Mesenchymal stem cell (in vitro differentiated cells and primary cell): ENCODE measurements around the gene TUBA4A.

Source experiments
- DNase-seq: peaks from one replicate; pipeline ENCODE4 v3.0.0-alpha.2; 2013
- H2AFZ ChIP-seq: one replicate; pipeline ENCODE4 v1.6.1; 2013; ENCODE audit warnings: low read depth, mild to moderate bottlenecking, control low read depth, inconsistent platforms, low read length, moderate library complexity
- H2AK5ac ChIP-seq: 2 replicates; pipeline ENCODE4 v1.6.1; 2013; ENCODE audit warnings: low read length, moderate library complexity, mild to moderate bottlenecking, inconsistent platforms; ENCODE audit not compliant: severe bottlenecking
- H2BK120ac ChIP-seq: one replicate; pipeline ENCODE4 v1.6.1; 2013; ENCODE audit warnings: low read depth, mild to moderate bottlenecking, inconsistent platforms, low read length, moderate library complexity
- H2BK12ac ChIP-seq, 2 experiments: one replicate each; pipeline ENCODE4 v1.6.1; 2013; ENCODE audit warnings: inconsistent platforms in 2 of 2, low read length in 2 of 2, mild to moderate bottlenecking in 2 of 2, moderate library complexity in 2 of 2, control low read depth in 1 of 2
- H2BK15ac ChIP-seq: one replicate; pipeline ENCODE4 v1.6.1; 2013; ENCODE audit warnings: mild to moderate bottlenecking, low read depth, inconsistent platforms; ENCODE audit not compliant: poor library complexity, severe bottlenecking
- H2BK5ac ChIP-seq: 2 replicates; pipeline ENCODE4 v1.6.1; 2013; ENCODE audit warnings: low read depth, mild to moderate bottlenecking, low read length, control low read depth, inconsistent platforms; ENCODE audit not compliant: poor library complexity, severe bottlenecking
- H3K14ac ChIP-seq, 2 experiments: one replicate each; pipeline ENCODE4 v1.6.1; 2013; ENCODE audit warnings: inconsistent platforms in 2 of 2, low read length in 2 of 2, control low read depth in 1 of 2, mild to moderate bottlenecking in 1 of 2, moderate library complexity in 1 of 2
- H3K18ac ChIP-seq, 2 experiments: one replicate each; pipeline ENCODE4 v1.6.1; 2013; ENCODE audit warnings: inconsistent platforms in 2 of 2, low read length in 2 of 2, control low read depth in 1 of 2, low read depth in 1 of 2, mild to moderate bottlenecking in 1 of 2
- H3K23ac ChIP-seq, 2 experiments: one replicate each; pipeline ENCODE4 v1.6.1; 2013; ENCODE audit warnings: inconsistent platforms in 2 of 2, low read length in 2 of 2, mild to moderate bottlenecking in 2 of 2, moderate library complexity in 2 of 2, control low read depth in 1 of 2
- H3K27ac ChIP-seq: 2 replicates; pipeline ENCODE4 v1.5.1; 2013; ENCODE audit warnings: mild to moderate bottlenecking, moderate library complexity, low read length, control low read depth, inconsistent platforms; ENCODE audit not compliant: poor library complexity, severe bottlenecking
- H3K27me3 ChIP-seq, 2 experiments: 2 replicates each; pipeline versions ENCODE4 v1.6.1 to v1.7.0; 2013; ENCODE audit warnings: low read length in 2 of 2, mild to moderate bottlenecking in 2 of 2, moderate library complexity in 2 of 2, control low read depth in 1 of 2, inconsistent platforms in 1 of 2; ENCODE audit not compliant: control insufficient read depth in 1 of 2, insufficient read depth in 1 of 2
- H3K36me3 ChIP-seq, 2 experiments: 2 replicates each; pipeline versions ENCODE4 v1.6.1 to v1.7.0; 2013; ENCODE audit warnings: low read length in 2 of 2, control low read depth in 1 of 2, inconsistent platforms in 1 of 2, low read depth in 1 of 2, mild to moderate bottlenecking in 1 of 2; ENCODE audit not compliant: insufficient read depth in 2 of 2, control insufficient read depth in 1 of 2
- H3K4ac ChIP-seq, 2 experiments: one replicate each; pipeline ENCODE4 v1.6.1; 2013; ENCODE audit warnings: inconsistent platforms in 2 of 2, low read length in 2 of 2, mild to moderate bottlenecking in 2 of 2, moderate library complexity in 2 of 2, control low read depth in 1 of 2, low read depth in 1 of 2
- H3K4me1 ChIP-seq: 2 replicates; pipeline ENCODE4 v1.6.1; 2013; ENCODE audit warnings: low read depth, low read length, control low read depth; ENCODE audit not compliant: control insufficient read depth, insufficient read depth
- H3K4me2 ChIP-seq: 2 replicates; pipeline ENCODE4 v1.6.1; 2013; ENCODE audit warnings: low read length, mild to moderate bottlenecking, inconsistent platforms; ENCODE audit not compliant: poor library complexity, severe bottlenecking
- H3K4me3 ChIP-seq, 2 experiments: 2 replicates each; pipeline versions ENCODE4 v1.5.1 to v1.7.0; 2013; ENCODE audit warnings: low read length in 2 of 2, mild to moderate bottlenecking in 2 of 2, control low read depth in 1 of 2, low read depth in 1 of 2; ENCODE audit not compliant: insufficient read depth in 1 of 2
- H3K79me1 ChIP-seq: replicated peaks from 2 replicates; pipeline ENCODE4 v1.6.1; 2013; ENCODE audit warnings: mild to moderate bottlenecking, control low read depth, low read length, inconsistent platforms; ENCODE audit not compliant: poor library complexity, severe bottlenecking
- H3K9ac ChIP-seq: 2 replicates; pipeline ENCODE4 v1.7.0; 2013; ENCODE audit warnings: mild to moderate bottlenecking, low read length, moderate library complexity
- H3K9me3 ChIP-seq: 2 replicates; pipeline ENCODE4 v1.7.0; 2013; ENCODE audit warnings: mild to moderate bottlenecking, low read length; ENCODE audit not compliant: control insufficient read depth
- H4K8ac ChIP-seq: one replicate; pipeline ENCODE4 v1.6.1; 2013; ENCODE audit warnings: inconsistent platforms, mild to moderate bottlenecking, low read length, moderate library complexity
- H4K91ac ChIP-seq: one replicate; pipeline ENCODE4 v1.6.1; 2013; ENCODE audit warnings: mild to moderate bottlenecking, low read length, inconsistent platforms
- WGBS: methylation state at CpG from one replicate; pipeline ENCODE4 v1.1.7; 2013; ENCODE audit warnings: mixed read lengths; 5-methylcytosine and 5-hydroxymethylcytosine counted together

Gene TUBA4A

DNA sequence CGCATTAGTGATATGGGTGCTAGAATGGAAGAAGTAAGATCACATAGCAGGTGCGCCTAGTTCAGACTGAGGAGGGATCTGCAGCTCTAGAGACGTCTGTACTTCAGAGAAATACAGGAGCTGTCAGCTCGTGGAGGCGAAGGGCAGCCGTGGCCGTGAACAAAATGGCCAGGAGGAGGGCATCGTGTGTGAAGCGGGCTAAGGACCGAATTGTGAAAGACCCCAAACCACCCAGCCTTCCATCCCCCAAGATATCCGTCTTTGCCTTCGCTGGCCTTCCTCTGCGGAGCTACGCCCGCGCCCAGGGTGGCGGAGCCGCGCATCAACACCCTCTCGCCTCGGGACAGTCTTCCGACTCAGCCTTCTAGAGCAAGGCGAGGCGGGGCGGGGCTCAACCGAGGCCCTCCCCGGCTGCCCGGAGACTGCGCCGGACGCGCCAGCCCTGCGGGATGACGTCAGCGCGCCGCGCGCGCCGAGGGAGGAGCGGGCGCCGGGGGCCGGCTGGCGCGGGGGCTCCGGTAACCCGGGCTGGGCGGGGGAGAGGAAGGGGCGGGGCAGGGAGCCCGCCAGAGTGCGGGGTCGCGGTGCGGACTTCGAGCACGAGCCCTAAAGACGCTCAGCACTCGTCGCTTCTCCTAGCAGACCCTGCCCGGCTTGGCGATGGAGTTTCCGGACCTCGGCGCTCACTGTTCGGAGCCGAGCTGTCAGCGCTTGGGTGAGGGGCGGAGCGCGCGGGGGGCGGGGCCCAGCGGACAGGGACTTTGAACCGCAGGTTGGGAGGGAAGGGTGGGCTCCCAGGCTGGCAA, 47.2 kb downstream of the TUBA4A start, which contains the start of gene ZFAND2B:
ZFAND2B (plus strand) TSS at position 455 of the 806 bp plus-strand sequence; CDS start at position 661, 206 bp downstream.
- Histone ChIP-seq H3K4me1 (peaks cover 14% of the 10 kb centered on the region), H2AFZ (peak within 1 kb of the TSS; percentile 66), H3K18ac (peak within 1 kb of the TSS; percentile 67 to 86), H3K9ac (peak within 1 kb of the TSS; percentile 90), H4K8ac (peak within 1 kb of the TSS; percentile 33), H2BK15ac (peak within 1 kb of the TSS; percentile 93), H3K4me3 (peak within 1 kb of the TSS; percentile 76 to 87), H3K27ac (peak within 1 kb of the TSS; percentile 89), H3K79me1 (peaks cover 8% of the 10 kb centered on the region), H3K4me2 (peak within 1 kb of the TSS; percentile 55), H3K4ac (peak within 1 kb of the TSS; percentile 55 to 83), H2AK5ac (peak within 1 kb of the TSS; percentile 31), H3K27me3 (no peaks in the 10 kb centered on the region), H3K9me3 (no peaks in the 10 kb centered on the region), H3K36me3 (peaks cover 29 to 38% of the 10 kb centered on the region in 2 experiments), H4K91ac (peak within 1 kb of the TSS; percentile 62), H3K14ac (peak within 1 kb of the TSS in 1 of 2 experiments; percentile 64), H3K23ac (no peak within 1 kb of the TSS), H2BK12ac (peak within 1 kb of the TSS; percentile 14 to 81), H2BK5ac (peak within 1 kb of the TSS; percentile 46), H2BK120ac (no peak within 1 kb of the TSS)
- DNase-seq, result peak; percentile 92
- 1% methylated on average over 56 of the region's 76 CpGs for WGBS

DNA sequence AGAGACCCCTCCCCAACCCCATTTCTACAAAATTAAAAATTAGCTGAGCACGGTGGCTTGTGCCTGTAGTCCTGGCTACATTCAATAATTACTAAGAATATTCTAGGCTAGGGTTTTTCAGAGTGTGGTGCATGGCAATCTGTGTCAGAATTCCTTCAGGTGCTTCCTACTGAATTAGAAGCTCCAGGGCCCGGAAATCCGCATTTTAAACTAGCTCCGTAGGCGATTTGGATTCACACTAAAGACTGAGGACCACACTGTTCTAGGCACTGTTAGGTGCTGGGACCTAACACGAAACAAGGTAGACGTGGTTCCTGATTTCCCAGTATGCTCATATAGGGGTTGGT, 47.8 kb downstream of the TUBA4A start:
- Histone ChIP-seq H3K4me2 (peak overlapping the region; percentile 55), H3K27ac (no peak overlapping the region), H2BK12ac (no peak overlapping the region), H3K4me1 (peaks cover 14% of the 10 kb centered on the region), H3K27me3 (no peaks in the 10 kb centered on the region), H4K91ac (no peak overlapping the region), H2AK5ac (no peak overlapping the region), H2AFZ (peak overlapping the region; percentile 66), H3K9ac (peak overlapping the region; percentile 90), H3K23ac (no peak overlapping the region), H3K9me3 (no peaks in the 10 kb centered on the region), H3K18ac (peak overlapping the region in 1 of 2 experiments; percentile 15), H3K14ac (peak overlapping the region in 1 of 2 experiments; percentile 0), H3K36me3 (peaks cover 29 to 33% of the 10 kb centered on the region in 2 experiments), H3K4me3 (peak overlapping the region in 1 of 2 experiments; percentile 87), H4K8ac (no peak overlapping the region), H3K79me1 (peaks cover 8% of the 10 kb centered on the region), H2BK120ac (no peak overlapping the region), H2BK15ac (no peak overlapping the region), H2BK5ac (no peak overlapping the region), H3K4ac (peak overlapping the region in 1 of 2 experiments; percentile 2)
- WGBS, result 32% methylated on average over 6 of the region's 7 CpGs
- no peak for DNase-seq

DNA sequence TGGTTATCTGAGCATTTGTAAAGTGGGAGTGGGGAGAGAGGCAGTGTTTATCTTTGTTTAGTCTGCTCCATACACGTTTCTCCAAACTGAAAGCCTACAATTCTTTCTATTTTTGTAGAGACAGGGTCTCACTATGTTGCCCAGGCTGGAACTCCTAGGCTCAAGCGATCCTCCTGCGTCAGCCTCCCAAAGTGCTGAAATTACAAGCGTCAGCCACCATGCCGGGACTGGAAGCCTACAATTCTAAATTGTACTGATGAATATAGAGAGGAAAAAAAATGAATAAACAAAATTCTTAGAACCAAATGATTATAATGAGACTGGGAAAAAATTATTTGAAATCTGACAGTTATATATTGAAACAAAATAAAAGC, 48.6 kb downstream of the TUBA4A start:
- no peak overlapping the region for H2AFZ ChIP-seq
- WGBS, result 100% methylated on average over 3 of the region's 5 CpGs
- H3K36me3 ChIP-seq, result peaks cover 21 to 25% of the 10 kb centered on the region in 2 experiments
- no peak overlapping the region for H3K9ac ChIP-seq
- H3K4ac ChIP-seq, result no peak overlapping the region
- no peak overlapping the region for H3K27ac ChIP-seq
- no peak overlapping the region for H3K14ac ChIP-seq
- H3K18ac ChIP-seq, result no peak overlapping the region
- no peaks in the 10 kb centered on the region for H3K27me3 ChIP-seq
- H3K79me1 ChIP-seq, result peaks cover 8% of the 10 kb centered on the region
- no peaks in the 10 kb centered on the region for H3K9me3 ChIP-seq
- H2BK12ac ChIP-seq, result no peak overlapping the region
- no peak overlapping the region for H2BK120ac ChIP-seq
- H3K4me2 ChIP-seq, result no peak overlapping the region
- no peak overlapping the region for H4K8ac ChIP-seq
- H3K23ac ChIP-seq, result no peak overlapping the region
- no peak overlapping the region for H2BK5ac ChIP-seq
- peaks cover 14% of the 10 kb centered on the region for H3K4me1 ChIP-seq
- no peak overlapping the region for H4K91ac ChIP-seq
- no peak overlapping the region for H3K4me3 ChIP-seq
- H2AK5ac ChIP-seq, result no peak overlapping the region
- DNase-seq, result no peak
- H2BK15ac ChIP-seq, result no peak overlapping the region

DNA sequence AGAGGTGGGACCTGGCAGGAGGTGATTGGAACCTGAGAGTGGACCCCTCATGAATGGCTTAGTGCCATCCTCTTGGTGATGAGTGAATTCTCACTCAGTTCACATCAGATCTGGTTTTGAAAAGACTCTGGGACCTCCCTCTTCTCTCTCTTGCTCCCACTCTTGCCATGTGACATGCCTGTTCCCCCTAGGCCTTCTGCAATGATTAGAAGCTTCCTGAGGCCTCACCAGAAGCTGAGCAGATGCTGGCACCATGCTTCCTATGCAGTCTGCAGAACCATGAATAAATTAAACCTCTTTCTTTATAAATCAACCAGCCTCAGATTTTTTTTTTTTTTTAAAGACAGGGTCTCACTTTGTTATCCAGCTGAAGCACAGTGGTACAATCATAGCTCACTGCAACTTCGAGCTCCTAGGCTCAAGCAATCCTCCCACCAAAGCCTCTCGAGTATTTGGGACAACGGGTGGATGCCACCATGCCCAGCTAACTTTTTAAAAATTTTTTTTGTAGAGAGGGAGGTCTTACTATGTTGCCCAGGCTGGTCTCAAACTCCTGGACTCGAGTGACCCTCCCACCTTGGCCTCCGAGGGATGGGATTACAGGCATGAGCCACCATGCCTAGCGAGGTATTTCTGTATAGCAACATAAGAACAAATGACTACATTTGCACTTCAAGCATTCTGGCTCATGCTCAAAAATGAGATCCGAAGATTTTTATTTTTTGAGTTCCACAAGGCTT, 49.1 kb downstream of the TUBA4A start:
- H2BK12ac ChIP-seq, result no peak overlapping the region
- no peak overlapping the region for H2AK5ac ChIP-seq
- peaks cover 15 to 19% of the 10 kb centered on the region in 2 experiments for H3K36me3 ChIP-seq
- H2BK120ac ChIP-seq, result no peak overlapping the region
- no peak overlapping the region for H3K23ac ChIP-seq
- H4K8ac ChIP-seq, result no peak overlapping the region
- peaks cover 1 to 3% of the 10 kb centered on the region in 2 experiments for H3K27me3 ChIP-seq
- peaks cover 8% of the 10 kb centered on the region for H3K79me1 ChIP-seq
- no peak overlapping the region for H3K4ac ChIP-seq
- H4K91ac ChIP-seq, result no peak overlapping the region
- WGBS, result 85% methylated on average over 7 of the region's 7 CpGs
- H3K18ac ChIP-seq, result no peak overlapping the region
- no peak overlapping the region for H2BK15ac ChIP-seq
- H3K4me1 ChIP-seq, result peaks cover 14% of the 10 kb centered on the region
- H3K14ac ChIP-seq, result no peak overlapping the region
- H3K9me3 ChIP-seq, result no peaks in the 10 kb centered on the region
- no peak for DNase-seq
- no peak overlapping the region for H2BK5ac ChIP-seq
- no peak overlapping the region for H3K4me3 ChIP-seq
- no peak overlapping the region for H3K27ac ChIP-seq
- no peak overlapping the region for H3K4me2 ChIP-seq
- H2AFZ ChIP-seq, result no peak overlapping the region
- H3K9ac ChIP-seq, result no peak overlapping the region
